ENCODE results near the gene NEK10.

The NEK10 gene

GRCh38 chr3:27073912-27074311 is 295.3 kb downstream of the NEK10 start:
- H3K27ac ChIP-seq (ENCODE audit: poor library complexity, severe bottlenecking): no peak overlapping the region
- H3K36me3 ChIP-seq (ENCODE audit: low read depth): no peaks in the 10 kb centered on the region
- no peak for DNase-seq (ENCODE audit: low spot score)
- H3K9me3 ChIP-seq (ENCODE audit: severe bottlenecking): no peaks in the 10 kb centered on the region
- H3K27me3 ChIP-seq (ENCODE audit: insufficient read depth, poor library complexity, severe bottlenecking): no peaks in the 10 kb centered on the region
- no peak overlapping the region for H3K4me3 ChIP-seq (ENCODE audit: severe bottlenecking)
- TF ChIP-seq CTCF (IDR thresholded peaks at IDR 0.05; ENCODE audit: poor library complexity, severe bottlenecking): no peak
- no peaks in the 10 kb centered on the region for H3K4me1 ChIP-seq (ENCODE audit: insufficient read depth, poor library complexity, severe bottlenecking)
- no peak for ATAC-seq (ENCODE audit: low read depth)

- Histone ChIP-seq H3K4me3 (ENCODE audit: severe bottlenecking) (no peak overlapping the region), H3K36me3 (ENCODE audit: low read depth) (no peaks in the 10 kb centered on the region), H3K9me3 (ENCODE audit: severe bottlenecking) (no peaks in the 10 kb centered on the region), H3K27ac (ENCODE audit: poor library complexity, severe bottlenecking) (no peak overlapping the region), H3K27me3 (ENCODE audit: insufficient read depth, poor library complexity, severe bottlenecking) (no peaks in the 10 kb centered on the region), H3K4me1 (ENCODE audit: insufficient read depth, poor library complexity, severe bottlenecking) (no peaks in the 10 kb centered on the region)
- TF ChIP-seq CTCF (IDR thresholded peaks at IDR 0.05; ENCODE audit: poor library complexity, severe bottlenecking): no peak
- DNase-seq (ENCODE audit: low spot score): no peak
- ATAC-seq (ENCODE audit: low read depth): no peak
These were observed 296.2 kb downstream of the NEK10 start for GRCh38 chr3:27072810-27073651.

GRCh38 chr3:27060336-27060735 is 308.8 kb downstream of the NEK10 start:
- no peak for ATAC-seq (ENCODE audit: low read depth)
- no peak overlapping the region for H3K4me3 ChIP-seq (ENCODE audit: severe bottlenecking)
- no peaks in the 10 kb centered on the region for H3K4me1 ChIP-seq (ENCODE audit: insufficient read depth, poor library complexity, severe bottlenecking)
- H3K9me3 ChIP-seq (ENCODE audit: severe bottlenecking): peaks cover 3% of the 10 kb centered on the region
- H3K27me3 ChIP-seq (ENCODE audit: insufficient read depth, poor library complexity, severe bottlenecking): no peaks in the 10 kb centered on the region
- no peaks in the 10 kb centered on the region for H3K36me3 ChIP-seq (ENCODE audit: low read depth)
- no peak overlapping the region for H3K27ac ChIP-seq (ENCODE audit: poor library complexity, severe bottlenecking)
- TF ChIP-seq CTCF (IDR thresholded peaks at IDR 0.05; ENCODE audit: poor library complexity, severe bottlenecking): no peak
- DNase-seq (ENCODE audit: low spot score): no peak
